Measurements from ENCODE around the gene PALLD.
A peak's percentile ranks its signal among the peaks of the same experiment; 100 is the strongest.

PALLD gene

GRCh38 chr4:168580228-168580627 is 83.4 kb downstream of the PALLD start:
- TF ChIP-seq CTCF (IDR thresholded peaks at IDR 0.05; ENCODE audit: low read depth, low read length), result no peak
- no peak overlapping the region for H3K4me3 ChIP-seq (ENCODE audit: low read depth, low read length)

DNA sequence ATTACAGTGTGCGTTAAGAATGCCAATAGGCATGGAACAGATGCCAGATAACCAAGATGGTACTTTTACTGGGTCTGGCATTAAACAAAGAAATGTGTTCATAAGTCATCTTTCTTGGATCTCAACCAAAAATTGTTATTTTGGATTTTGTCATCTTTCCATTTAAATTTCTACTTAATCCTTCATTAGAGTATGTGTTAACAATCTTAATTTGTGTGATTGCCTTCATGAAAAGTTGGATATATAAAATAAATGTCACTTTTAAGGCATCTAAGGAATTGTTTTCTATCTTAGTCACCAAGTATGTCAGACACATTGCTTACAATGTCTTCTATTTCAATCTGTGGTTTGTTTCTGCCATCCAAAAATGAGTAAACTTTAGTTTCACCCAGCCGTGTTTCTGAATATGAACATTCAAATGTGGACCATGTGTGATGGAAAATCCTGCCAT is 87.5 kb downstream of the PALLD start:
- H3K4me3 ChIP-seq (ENCODE audit: low read depth, low read length), result no peak overlapping the region
- TF ChIP-seq CTCF (IDR thresholded peaks at IDR 0.05; ENCODE audit: low read depth, low read length), result no peak

DNA sequence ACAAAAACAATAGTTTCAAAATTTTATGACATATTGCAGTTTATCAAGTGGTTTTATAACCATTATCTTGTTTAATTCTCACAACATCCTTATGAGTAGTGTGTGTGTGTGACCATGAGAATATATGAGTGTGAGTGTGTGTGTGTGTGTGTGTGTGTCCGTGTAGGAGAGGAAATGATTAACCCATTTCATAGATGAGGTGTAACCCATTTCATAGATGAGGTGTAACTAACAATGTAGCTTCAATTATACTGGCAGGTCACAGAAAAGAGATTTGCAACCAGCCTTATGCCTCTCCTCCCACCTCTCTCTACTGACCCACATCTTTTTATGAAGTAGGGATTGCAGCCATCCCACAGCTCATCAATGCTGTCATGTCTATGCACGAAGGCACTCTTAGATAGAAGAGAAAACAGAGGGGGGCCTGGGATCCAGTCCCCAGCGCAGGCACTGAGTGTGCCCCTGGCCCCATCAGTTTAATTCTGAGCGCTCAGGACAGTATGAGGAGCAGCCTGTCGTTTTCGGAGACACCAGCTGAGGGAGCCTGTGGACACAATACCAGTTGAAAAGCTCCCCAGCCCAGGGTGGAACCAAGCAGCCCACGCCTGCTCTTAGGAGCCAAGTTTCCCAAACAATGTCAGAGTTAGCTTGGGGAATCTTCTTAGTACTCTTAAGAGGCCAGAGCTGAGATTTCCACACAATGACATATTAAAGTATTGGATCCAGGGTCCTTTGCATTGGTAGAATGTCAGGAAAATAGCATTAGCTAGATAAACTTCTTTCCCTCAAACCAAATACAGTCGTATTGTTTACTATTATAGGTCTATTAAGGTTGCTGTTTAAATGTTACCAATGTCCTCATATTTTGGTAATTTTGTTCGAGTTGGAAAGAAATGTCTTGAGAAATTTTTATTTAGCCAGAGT is 88.6 kb downstream of the PALLD start:
- TF ChIP-seq CTCF (IDR thresholded peaks at IDR 0.05; ENCODE audit: low read depth, low read length), result peak; percentile 74
- no peak overlapping the region for H3K4me3 ChIP-seq (ENCODE audit: low read depth, low read length)

GRCh38 chr4:168586926-168587325 is 90.1 kb downstream of the PALLD start:
- TF ChIP-seq CTCF (IDR thresholded peaks at IDR 0.05; ENCODE audit: low read depth, low read length), result no peak
- no peak overlapping the region for H3K4me3 ChIP-seq (ENCODE audit: low read depth, low read length)

DNA sequence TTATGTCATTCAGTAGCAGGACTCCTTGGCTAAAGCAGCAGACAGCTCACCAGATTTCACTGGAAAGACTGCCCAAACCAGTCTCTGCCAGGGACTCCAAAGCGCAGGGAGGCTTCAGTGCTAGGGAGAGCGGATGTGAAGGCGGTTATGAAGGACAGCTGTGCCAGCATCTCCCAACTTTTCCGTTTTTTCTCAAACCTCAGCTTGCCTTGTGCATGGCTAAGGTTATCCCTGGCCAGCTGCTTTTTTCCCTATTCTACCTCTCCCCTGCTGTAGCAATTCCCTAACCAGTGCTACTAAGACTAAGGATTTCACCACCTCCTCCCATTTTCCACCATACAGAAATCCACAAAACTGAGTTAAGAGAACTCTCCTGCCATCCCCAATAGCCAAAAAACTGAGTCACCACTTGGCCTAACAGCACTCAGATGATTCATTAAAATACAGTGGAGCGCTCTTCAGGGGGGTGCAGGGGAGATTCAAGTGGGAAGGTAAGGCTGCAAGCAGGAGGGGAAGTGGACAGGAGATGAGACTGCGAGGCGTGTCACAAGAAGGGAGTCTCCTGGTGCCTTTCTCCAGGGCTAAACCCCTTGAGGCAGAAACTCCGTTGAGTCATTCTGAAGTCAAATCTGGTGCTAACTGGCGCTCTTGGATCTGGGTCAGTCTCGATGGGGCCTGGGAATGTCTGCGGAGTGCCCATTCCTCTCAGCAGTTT is 90.7 kb downstream of the PALLD start:
- no peak overlapping the region for H3K4me3 ChIP-seq (ENCODE audit: low read depth, low read length)
- TF ChIP-seq CTCF (IDR thresholded peaks at IDR 0.05; ENCODE audit: low read depth, low read length), result no peak

- H3K4me3 ChIP-seq (ENCODE audit: low read depth, low read length), result no peak overlapping the region
- TF ChIP-seq CTCF (IDR thresholded peaks at IDR 0.05; ENCODE audit: low read depth, low read length), result no peak
These were observed 92.2 kb downstream of the PALLD start for GRCh38 chr4:168588916-168589531.

Data from WI38 (cell line).